ENCODE results near the gene SPEG.

- TF ChIP-seq, protein P1, sequence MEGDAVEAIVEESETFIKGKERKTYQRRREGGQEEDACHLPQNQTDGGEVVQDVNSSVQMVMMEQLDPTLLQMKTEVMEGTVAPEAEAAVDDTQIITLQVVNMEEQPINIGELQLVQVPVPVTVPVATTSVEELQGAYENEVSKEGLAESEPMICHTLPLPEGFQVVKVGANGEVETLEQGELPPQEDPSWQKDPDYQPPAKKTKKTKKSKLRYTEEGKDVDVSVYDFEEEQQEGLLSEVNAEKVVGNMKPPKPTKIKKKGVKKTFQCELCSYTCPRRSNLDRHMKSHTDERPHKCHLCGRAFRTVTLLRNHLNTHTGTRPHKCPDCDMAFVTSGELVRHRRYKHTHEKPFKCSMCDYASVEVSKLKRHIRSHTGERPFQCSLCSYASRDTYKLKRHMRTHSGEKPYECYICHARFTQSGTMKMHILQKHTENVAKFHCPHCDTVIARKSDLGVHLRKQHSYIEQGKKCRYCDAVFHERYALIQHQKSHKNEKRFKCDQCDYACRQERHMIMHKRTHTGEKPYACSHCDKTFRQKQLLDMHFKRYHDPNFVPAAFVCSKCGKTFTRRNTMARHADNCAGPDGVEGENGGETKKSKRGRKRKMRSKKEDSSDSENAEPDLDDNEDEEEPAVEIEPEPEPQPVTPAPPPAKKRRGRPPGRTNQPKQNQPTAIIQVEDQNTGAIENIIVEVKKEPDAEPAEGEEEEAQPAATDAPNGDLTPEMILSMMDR (conservative IDR thresholded peaks at IDR 0.05; ENCODE audit: low read depth, low read length): no peak
- TF ChIP-seq EZH2phosphoT487 (IDR thresholded peaks at IDR 0.05; ENCODE audit: borderline replicate concordance, low read length) (no peak), EZH2 (IDR thresholded peaks at IDR 0.05; ENCODE audit: low read length, unreplicated experiment) (no peak)
Observed at GRCh38 chr2:219406861-219407230, 27.8 kb upstream of the SPEG start.

Data from PC-3 (cell line).